Measurements from ENCODE around the gene CHRNA9. TPM values are rescaled to one million over a fixed set of nuclear protein-coding genes. Genes with fewer than 3 reads are reported as not detected.

Gene CHRNA9
- total RNA-seq, 1 experiment from 2014 or later = not detected

DNA sequence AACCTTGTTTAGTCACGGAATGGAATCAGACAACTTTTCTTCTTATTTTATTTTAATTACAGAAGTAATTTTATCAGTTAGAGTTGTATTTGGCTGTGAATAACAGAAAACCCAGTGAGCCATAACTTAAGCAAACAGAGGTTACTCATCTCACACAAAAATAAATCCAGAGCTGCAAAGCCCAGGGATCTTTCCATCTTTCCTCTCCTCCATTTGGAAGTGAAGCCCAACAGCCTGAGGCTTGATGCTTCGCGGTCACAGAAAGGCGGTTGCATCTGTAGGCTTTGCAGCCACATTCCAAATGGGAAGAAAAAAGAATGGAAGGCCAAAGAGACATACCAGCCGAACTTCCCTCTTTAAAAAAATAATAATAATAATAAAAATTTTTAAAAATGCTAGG is 22.6 kb downstream of the CHRNA9 start:
- no peak for DNase-seq (ENCODE audit: low read depth, low spot score)
- CTCF ChIA-PET = no interaction called here
- Histone ChIP-seq H3K27ac (ENCODE audit: low read length) (peak overlapping the region; percentile 51; the same call in 1 of the 2 replicates), H3K4me3 (ENCODE audit: low read depth in 2 of 2, low read length in 2 of 2) (no peak overlapping the region), H3K27me3 (ENCODE audit: control insufficient read depth, insufficient read depth, low read length) (no peaks in the 10 kb centered on the region), H3K9me3 (ENCODE audit: control insufficient read depth, insufficient read depth, low read depth, low read length) (no peaks in the 10 kb centered on the region), H3K36me3 (ENCODE audit: control insufficient read depth, insufficient read depth, low read length) (no peaks in the 10 kb centered on the region), H3K4me1 (ENCODE audit: control insufficient read depth, insufficient read depth, low read length) (peaks cover 4% of the 10 kb centered on the region; the same call in 1 of the 2 replicates)
- BruUV-seq (replicated peaks) = no TSS peak
- no peak for TF ChIP-seq TCF7L2 (IDR thresholded peaks at IDR 0.05; ENCODE audit: low read depth, low read length)
- TF ChIP-seq, protein P1, sequence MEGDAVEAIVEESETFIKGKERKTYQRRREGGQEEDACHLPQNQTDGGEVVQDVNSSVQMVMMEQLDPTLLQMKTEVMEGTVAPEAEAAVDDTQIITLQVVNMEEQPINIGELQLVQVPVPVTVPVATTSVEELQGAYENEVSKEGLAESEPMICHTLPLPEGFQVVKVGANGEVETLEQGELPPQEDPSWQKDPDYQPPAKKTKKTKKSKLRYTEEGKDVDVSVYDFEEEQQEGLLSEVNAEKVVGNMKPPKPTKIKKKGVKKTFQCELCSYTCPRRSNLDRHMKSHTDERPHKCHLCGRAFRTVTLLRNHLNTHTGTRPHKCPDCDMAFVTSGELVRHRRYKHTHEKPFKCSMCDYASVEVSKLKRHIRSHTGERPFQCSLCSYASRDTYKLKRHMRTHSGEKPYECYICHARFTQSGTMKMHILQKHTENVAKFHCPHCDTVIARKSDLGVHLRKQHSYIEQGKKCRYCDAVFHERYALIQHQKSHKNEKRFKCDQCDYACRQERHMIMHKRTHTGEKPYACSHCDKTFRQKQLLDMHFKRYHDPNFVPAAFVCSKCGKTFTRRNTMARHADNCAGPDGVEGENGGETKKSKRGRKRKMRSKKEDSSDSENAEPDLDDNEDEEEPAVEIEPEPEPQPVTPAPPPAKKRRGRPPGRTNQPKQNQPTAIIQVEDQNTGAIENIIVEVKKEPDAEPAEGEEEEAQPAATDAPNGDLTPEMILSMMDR (IDR thresholded peaks at IDR 0.05) = no peak
- no peak for TF ChIP-seq POLR2AphosphoS5 (IDR thresholded peaks at IDR 0.05; ENCODE audit: low read depth, low read length)
- TF ChIP-seq SIN3A (IDR thresholded peaks at IDR 0.05; ENCODE audit: borderline replicate concordance, insufficient read depth, low read depth, low read length) = no peak
- TF ChIP-seq, protein P2, sequence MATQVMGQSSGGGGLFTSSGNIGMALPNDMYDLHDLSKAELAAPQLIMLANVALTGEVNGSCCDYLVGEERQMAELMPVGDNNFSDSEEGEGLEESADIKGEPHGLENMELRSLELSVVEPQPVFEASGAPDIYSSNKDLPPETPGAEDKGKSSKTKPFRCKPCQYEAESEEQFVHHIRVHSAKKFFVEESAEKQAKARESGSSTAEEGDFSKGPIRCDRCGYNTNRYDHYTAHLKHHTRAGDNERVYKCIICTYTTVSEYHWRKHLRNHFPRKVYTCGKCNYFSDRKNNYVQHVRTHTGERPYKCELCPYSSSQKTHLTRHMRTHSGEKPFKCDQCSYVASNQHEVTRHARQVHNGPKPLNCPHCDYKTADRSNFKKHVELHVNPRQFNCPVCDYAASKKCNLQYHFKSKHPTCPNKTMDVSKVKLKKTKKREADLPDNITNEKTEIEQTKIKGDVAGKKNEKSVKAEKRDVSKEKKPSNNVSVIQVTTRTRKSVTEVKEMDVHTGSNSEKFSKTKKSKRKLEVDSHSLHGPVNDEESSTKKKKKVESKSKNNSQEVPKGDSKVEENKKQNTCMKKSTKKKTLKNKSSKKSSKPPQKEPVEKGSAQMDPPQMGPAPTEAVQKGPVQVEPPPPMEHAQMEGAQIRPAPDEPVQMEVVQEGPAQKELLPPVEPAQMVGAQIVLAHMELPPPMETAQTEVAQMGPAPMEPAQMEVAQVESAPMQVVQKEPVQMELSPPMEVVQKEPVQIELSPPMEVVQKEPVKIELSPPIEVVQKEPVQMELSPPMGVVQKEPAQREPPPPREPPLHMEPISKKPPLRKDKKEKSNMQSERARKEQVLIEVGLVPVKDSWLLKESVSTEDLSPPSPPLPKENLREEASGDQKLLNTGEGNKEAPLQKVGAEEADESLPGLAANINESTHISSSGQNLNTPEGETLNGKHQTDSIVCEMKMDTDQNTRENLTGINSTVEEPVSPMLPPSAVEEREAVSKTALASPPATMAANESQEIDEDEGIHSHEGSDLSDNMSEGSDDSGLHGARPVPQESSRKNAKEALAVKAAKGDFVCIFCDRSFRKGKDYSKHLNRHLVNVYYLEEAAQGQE (IDR thresholded peaks at IDR 0.05; ENCODE audit: insufficient read depth in 1 of 2, low read depth in 2 of 2, low read length in 1 of 2) = no peak
- intact Hi-C loops (cut with micrococcal nuclease; ENCODE audit: unreplicated experiment) = no loop called here
- POLR2A ChIA-PET = no interaction called here
- peak; percentile 93 for ATAC-seq
- in situ Hi-C loops (cut with HindIII; ENCODE audit: low pct_unique_long_range_greater_than_20kb, low sequenced_read_pairs) = no loop called here

DNA sequence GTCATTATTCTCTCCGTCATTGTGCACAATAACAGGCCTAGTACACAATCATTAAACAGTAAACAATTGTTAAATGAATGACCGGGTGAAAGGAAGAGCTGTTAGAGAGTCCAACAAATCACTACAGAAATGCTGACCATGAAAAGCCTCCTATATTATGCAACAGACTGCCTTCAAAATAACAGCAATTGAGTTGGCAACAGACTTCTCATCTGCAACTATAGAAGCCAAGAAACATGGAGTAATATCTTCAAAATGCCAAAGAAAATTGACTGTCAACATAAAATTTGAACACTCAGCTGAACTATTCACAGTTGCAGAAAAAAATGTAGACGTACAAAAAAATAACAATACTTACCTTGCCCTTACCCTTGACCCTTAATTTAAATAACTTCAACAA is 26.2 kb downstream of the CHRNA9 start:
- intact Hi-C loops (cut with micrococcal nuclease; ENCODE audit: unreplicated experiment) (no loop called here), in situ Hi-C loops (cut with HindIII; ENCODE audit: low pct_unique_long_range_greater_than_20kb, low sequenced_read_pairs) (no loop called here)
- Histone ChIP-seq H3K36me3 (ENCODE audit: control insufficient read depth, insufficient read depth, low read length) (no peaks in the 10 kb centered on the region), H3K4me3 (ENCODE audit: low read depth in 2 of 2, low read length in 2 of 2) (no peak overlapping the region), H3K4me1 (ENCODE audit: control insufficient read depth, insufficient read depth, low read length) (peaks cover 8% of the 10 kb centered on the region), H3K27ac (ENCODE audit: low read length) (no peak overlapping the region), H3K27me3 (ENCODE audit: control insufficient read depth, insufficient read depth, low read length) (no peaks in the 10 kb centered on the region), H3K9me3 (ENCODE audit: control insufficient read depth, insufficient read depth, low read depth, low read length) (no peaks in the 10 kb centered on the region)
- no TSS peak for BruUV-seq (replicated peaks)
- ATAC-seq (no peak), DNase-seq (ENCODE audit: low read depth, low spot score) (no peak)
- no peak for TF ChIP-seq SIN3A (IDR thresholded peaks at IDR 0.05; ENCODE audit: borderline replicate concordance, insufficient read depth, low read depth, low read length)
- TF ChIP-seq, protein P2 (IDR thresholded peaks at IDR 0.05; ENCODE audit: insufficient read depth in 1 of 2, low read depth in 2 of 2, low read length in 1 of 2) = no peak
- TF ChIP-seq, protein P1 (IDR thresholded peaks at IDR 0.05) = no peak
- no peak for TF ChIP-seq POLR2AphosphoS5 (IDR thresholded peaks at IDR 0.05; ENCODE audit: low read depth, low read length)
- no peak for TF ChIP-seq TCF7L2 (IDR thresholded peaks at IDR 0.05; ENCODE audit: low read depth, low read length)
- CTCF ChIA-PET = interaction anchor here (1.4 kb wide), 1 partner anchor 44 kb away, joined by 3 read pairs; no protein-coding TSS in a partner anchor
- POLR2A ChIA-PET = no interaction called here
